Testis (tissue), 3 donors: ENCODE data around the gene VGLL1. TPM values are rescaled to one million over a fixed set of nuclear protein-coding genes. Genes with fewer than 3 reads are reported as not detected.
A peak's percentile ranks its signal among the peaks of the same experiment; 100 is the strongest.

ENCODE experiments used
- DNase-seq: peaks from one replicate; pipeline ENCODE4 v3.0.0-alpha.2; 2019
- H3K27ac ChIP-seq, 2 donors: fragments of 200-600 bp; sonication (generic); one replicate each; pipeline ENCODE4 v1.5.1; 2019
- H3K27me3 ChIP-seq: fragments of 200-600 bp; sonication (generic); one replicate; pipeline ENCODE4 v1.5.1; 2019
- H3K36me3 ChIP-seq: fragments of 200-600 bp; sonication (generic); one replicate; pipeline ENCODE4 v1.5.1; 2017; ENCODE audit warnings: low read depth; ENCODE audit errors: missing control alignments
- H3K4me1 ChIP-seq: fragments of 200-600 bp; sonication (generic); one replicate; pipeline ENCODE4 v1.5.1; 2019
- H3K4me3 ChIP-seq, 2 donors: fragments of 200-600 bp; sonication (generic); one replicate each; pipeline ENCODE4 v1.5.1; 2017 to 2019
- H3K9me3 ChIP-seq: fragments of 200-600 bp; sonication (generic); one replicate; pipeline ENCODE4 v1.5.1; 2017
- POLR2A ChIP-seq: fragments of 450-650 bp; IDR thresholded peaks from one replicate; pipeline ENCODE4 v1.6.1; 2017; ENCODE audit warnings: antibody characterized with exemption, mild to moderate bottlenecking, moderate library complexity
- WGBS, 2 donors: methylation state at CpG; one replicate each; pipeline ENCODE4 v1.1.5; 2018; 5-methylcytosine and 5-hydroxymethylcytosine counted together
- intact Hi-C: fragments of 100-400 bp; cut with DNase I; formaldehyde crosslinking; loops from one replicate; pipeline ENCODE4 v1.15.1; 2023; ENCODE audit warnings: low total_unique reads
- polyA plus RNA-seq: library from polyadenylated mRNA; stranded (reverse); fragments of 350-450 nt; fragmentation: Illumina TruSeq; extraction: RNeasy Lipid Tissue Mini Kit (QIAGEN cat#74804); gene quantifications from one replicate; pipeline ENCODE4 v1.2.3, GENCODE V29; 2014; ENCODE audit warnings: low read depth, low replicate concordance; ENCODE audit not compliant: insufficient read depth
- total RNA-seq, 2 donors: library from RNA; depleted of rRNA; stranded (reverse); fragments of >200 nt; gene quantifications; one replicate each; pipeline ENCODE4 v1.2.3, GENCODE V29; 2016
- TF ChIP-seq, protein P1 (sequence below), 3 experiments: fragments of 450-650 bp in 2 of 3; fragments of 200-600 bp in 1 of 3; sonication (generic) in 1 of 3; IDR thresholded peaks; one replicate each; pipeline ENCODE4 v1.5.1; 2016 to 2019; ENCODE audit warnings: antibody characterized with exemption in 3 of 3, mild to moderate bottlenecking in 2 of 3, moderate library complexity in 1 of 3

Gene VGLL1
- total and polyA plus RNA-seq, 3 donors from 2014 or later: 0.70 TPM; not detected in 2

- H3K36me3 ChIP-seq: no peaks in the 10 kb centered on the region
- 73 to 75% methylated on average over 8 of the region's 8 CpGs for WGBS, 2 donors
- intact Hi-C loops: no loop called here
- TF ChIP-seq POLR2A: no peak
- TF ChIP-seq, protein P1, sequence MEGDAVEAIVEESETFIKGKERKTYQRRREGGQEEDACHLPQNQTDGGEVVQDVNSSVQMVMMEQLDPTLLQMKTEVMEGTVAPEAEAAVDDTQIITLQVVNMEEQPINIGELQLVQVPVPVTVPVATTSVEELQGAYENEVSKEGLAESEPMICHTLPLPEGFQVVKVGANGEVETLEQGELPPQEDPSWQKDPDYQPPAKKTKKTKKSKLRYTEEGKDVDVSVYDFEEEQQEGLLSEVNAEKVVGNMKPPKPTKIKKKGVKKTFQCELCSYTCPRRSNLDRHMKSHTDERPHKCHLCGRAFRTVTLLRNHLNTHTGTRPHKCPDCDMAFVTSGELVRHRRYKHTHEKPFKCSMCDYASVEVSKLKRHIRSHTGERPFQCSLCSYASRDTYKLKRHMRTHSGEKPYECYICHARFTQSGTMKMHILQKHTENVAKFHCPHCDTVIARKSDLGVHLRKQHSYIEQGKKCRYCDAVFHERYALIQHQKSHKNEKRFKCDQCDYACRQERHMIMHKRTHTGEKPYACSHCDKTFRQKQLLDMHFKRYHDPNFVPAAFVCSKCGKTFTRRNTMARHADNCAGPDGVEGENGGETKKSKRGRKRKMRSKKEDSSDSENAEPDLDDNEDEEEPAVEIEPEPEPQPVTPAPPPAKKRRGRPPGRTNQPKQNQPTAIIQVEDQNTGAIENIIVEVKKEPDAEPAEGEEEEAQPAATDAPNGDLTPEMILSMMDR (IDR thresholded peaks at IDR 0.05): no peak
- no peaks in the 10 kb centered on the region for H3K27me3 ChIP-seq
- no peak overlapping the region for H3K27ac ChIP-seq
- no peak overlapping the region for H3K4me3 ChIP-seq
- H3K9me3 ChIP-seq: no peaks in the 10 kb centered on the region
- peaks cover 4% of the 10 kb centered on the region for H3K4me1 ChIP-seq
- DNase-seq: no peak
These were observed 3.2 kb upstream of the VGLL1 start for GRCh38 chrX:136528645-136529315.

DNA sequence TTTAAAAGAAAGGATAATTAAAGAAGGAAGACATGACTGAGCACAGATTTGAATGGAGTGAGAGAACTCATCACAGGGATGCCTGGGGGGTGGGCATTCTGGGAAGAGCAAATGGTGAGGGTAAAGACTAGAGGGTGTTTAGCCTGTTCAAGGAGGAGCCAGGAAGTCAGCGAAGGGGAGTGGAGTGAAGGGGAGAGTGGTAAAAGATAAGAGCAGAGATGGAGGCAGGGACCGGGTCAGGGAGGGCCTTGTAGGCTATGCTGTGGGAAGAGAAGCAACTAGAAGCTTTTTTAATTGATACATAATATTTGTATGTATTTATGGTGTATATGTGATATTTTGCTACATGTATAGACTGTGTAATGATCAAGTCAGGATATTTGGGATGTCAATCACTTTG lies 2.2 kb upstream of the VGLL1 start:
- DNase-seq: peak; percentile 15
- no peak overlapping the region for H3K27ac ChIP-seq
- WGBS, 2 donors: 46 to 72% methylated on average over 2 of the region's 2 CpGs
- no peak overlapping the region for H3K4me3 ChIP-seq
- no peaks in the 10 kb centered on the region for H3K36me3 ChIP-seq
- no peaks in the 10 kb centered on the region for H3K9me3 ChIP-seq
- TF ChIP-seq POLR2A: no peak
- TF ChIP-seq, protein P1 (IDR thresholded peaks at IDR 0.05): no peak
- intact Hi-C loops: no loop called here
- H3K4me1 ChIP-seq: peaks cover 4% of the 10 kb centered on the region
- no peaks in the 10 kb centered on the region for H3K27me3 ChIP-seq

- TF ChIP-seq, protein P1 (IDR thresholded peaks at IDR 0.05): no peak
- TF ChIP-seq POLR2A: no peak
- no peak overlapping the region for H3K27ac ChIP-seq
- H3K4me3 ChIP-seq: no peak overlapping the region
- intact Hi-C loops: no loop called here
- no peaks in the 10 kb centered on the region for H3K4me1 ChIP-seq
- no peak for DNase-seq
- H3K9me3 ChIP-seq: no peaks in the 10 kb centered on the region
- no peaks in the 10 kb centered on the region for H3K27me3 ChIP-seq
- WGBS, 2 donors: 94 to 100% methylated on average over 2 of the region's 2 CpGs
- no peaks in the 10 kb centered on the region for H3K36me3 ChIP-seq
These were observed 2.1 kb downstream of the VGLL1 start for GRCh38 chrX:136534131-136534530.

GRCh38 chrX:136538811-136539210 lies 6.8 kb downstream of the VGLL1 start:
- Histone ChIP-seq H3K4me1 (no peaks in the 10 kb centered on the region), H3K36me3 (no peaks in the 10 kb centered on the region), H3K4me3 (no peak overlapping the region), H3K27ac (no peak overlapping the region), H3K27me3 (no peaks in the 10 kb centered on the region), H3K9me3 (no peaks in the 10 kb centered on the region)
- DNase-seq: no peak
- intact Hi-C loops: no loop called here
- 72 to 89% methylated on average over 2 of the region's 2 CpGs for WGBS, 2 donors
- TF ChIP-seq, protein P1 (IDR thresholded peaks at IDR 0.05): no peak
- no peak for TF ChIP-seq POLR2A

- no peak overlapping the region for H3K4me3 ChIP-seq
- H3K27me3 ChIP-seq: no peaks in the 10 kb centered on the region
- no peak for DNase-seq
- H3K27ac ChIP-seq: no peak overlapping the region
- 85 to 92% methylated on average over 5 of the region's 5 CpGs for WGBS, 2 donors
- TF ChIP-seq, protein P1 (IDR thresholded peaks at IDR 0.05): no peak
- TF ChIP-seq POLR2A: no peak
- no peaks in the 10 kb centered on the region for H3K36me3 ChIP-seq
- no peaks in the 10 kb centered on the region for H3K4me1 ChIP-seq
- intact Hi-C loops: no loop called here
- H3K9me3 ChIP-seq: no peaks in the 10 kb centered on the region
These were observed 8.2 kb downstream of the VGLL1 start for GRCh38 chrX:136540226-136540625.
